GM19238 (cell line): ENCODE data around the gene ZNF771.
A peak's percentile ranks its signal among the peaks of the same experiment; 100 is the strongest.

Source experiments
- DNase-seq: peaks from one replicate; pipeline ENCODE4 v3.0.0; 2011; ENCODE audit warnings: low spot score; ENCODE audit not compliant: insufficient read length

The ZNF771 gene

GRCh38 chr16:30398661-30399434, 8.6 kb upstream of the ZNF771 start:
- no peak for DNase-seq

- no peak for DNase-seq
These were observed 7.8 kb upstream of the ZNF771 start for GRCh38 chr16:30399435-30400186.

- DNase-seq = no peak
These were observed 5.5 kb upstream of the ZNF771 start for GRCh38 chr16:30401768-30402425.

- DNase-seq = no peak
These were observed 658 bp upstream of the ZNF771 start for GRCh38 chr16:30406795-30407101.

- DNase-seq = no peak
These were observed 563 bp downstream of the ZNF771 start for GRCh38 chr16:30407804-30408534.

GRCh38 chr16:30409125-30410060, 2.0 kb downstream of the ZNF771 start:
- peak; percentile 88 for DNase-seq

GRCh38 chr16:30413112-30413806, 5.9 kb downstream of the ZNF771 start:
- DNase-seq = no peak

- DNase-seq = no peak
These were observed 6.8 kb downstream of the ZNF771 start for GRCh38 chr16:30414159-30414558.

- DNase-seq = no peak
These were observed 8.7 kb downstream of the ZNF771 start for GRCh38 chr16:30416047-30416603.

- DNase-seq = no peak
These were observed 9.5 kb downstream of the ZNF771 start for GRCh38 chr16:30416624-30417528.

- peak; percentile 87 for DNase-seq
These were observed 10.3 kb downstream of the ZNF771 start for GRCh38 chr16:30417529-30418349.

GRCh38 chr16:30418350-30419181, 11.2 kb downstream of the ZNF771 start:
- no peak for DNase-seq

GRCh38 chr16:30421010-30421409, 13.6 kb downstream of the ZNF771 start:
- no peak for DNase-seq

- no peak for DNase-seq
These were observed 20.6 kb downstream of the ZNF771 start for GRCh38 chr16:30428055-30428454.

- no peak for DNase-seq
These were observed 21.9 kb downstream of the ZNF771 start for GRCh38 chr16:30429418-30429677.

GRCh38 chr16:30429678-30430427, 22.4 kb downstream of the ZNF771 start, which contains the start of gene DCTPP1:
Gene DCTPP1, minus strand, starts transcription at chr16:30430030. Its CDS starts 50 bp downstream, at chr16:30429980.
- peak; percentile 91 for DNase-seq
